ENCODE measurements around the gene RBMS3. TPM values are rescaled to one million over a fixed set of nuclear protein-coding genes. Genes with fewer than 3 reads are reported as not detected.
"Not testable (repeated sequence)": the region's sequence is repeated elsewhere in the genome, so short reads cannot be mapped to it uniquely, and the experiment has no call there.

RBMS3 gene
- total RNA-seq, 4 donors from 2014 or later, result 116 to 171 (median 152) TPM

GRCh38 chr3:29356062-29356461 lies 75.2 kb downstream of the RBMS3 start:
- peaks cover 5 to 27% of the 10 kb centered on the region in 2 donors for H3K4me1 ChIP-seq
- TF ChIP-seq CTCF (IDR thresholded peaks at IDR 0.05) (no peak), POLR2A (IDR thresholded peaks at IDR 0.05) (no peak)
- no peaks in the 10 kb centered on the region for H3K27me3 ChIP-seq
- 92 to 94% methylated on average over 3 of the region's 3 CpGs for WGBS, 2 donors
- no peak overlapping the region for H3K27ac ChIP-seq
- no peak for DNase-seq
- H3K4me3 ChIP-seq (replicated peaks in 1 of 3), result no peak overlapping the region
- intact Hi-C loops (cut with DNase I), result no loop called here
- no peaks in the 10 kb centered on the region for H3K36me3 ChIP-seq
- no peaks in the 10 kb centered on the region for H3K9me3 ChIP-seq

DNA sequence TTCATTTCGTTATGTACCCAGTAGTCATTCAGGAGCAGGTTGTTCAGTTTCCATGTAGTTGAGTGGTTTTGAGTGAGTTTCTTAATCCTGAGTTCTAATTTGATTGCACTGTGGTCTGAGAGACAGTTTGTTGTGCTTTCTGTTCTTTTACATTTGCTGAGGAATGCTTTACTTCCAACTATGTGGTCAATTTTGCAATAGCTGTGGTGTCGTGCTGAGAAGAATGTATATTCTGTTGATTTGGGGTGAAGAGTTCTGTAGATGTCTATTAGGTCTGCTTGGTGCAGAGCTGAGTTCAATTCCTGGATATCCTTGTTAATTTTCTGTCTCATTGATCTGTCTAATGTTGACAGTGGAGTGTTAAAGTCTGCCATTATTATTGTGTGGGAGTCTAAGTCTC lies 79.4 kb downstream of the RBMS3 start:
- H3K27ac ChIP-seq; DNase-seq; H3K36me3 ChIP-seq; H3K27me3 ChIP-seq; H3K9me3 ChIP-seq; intact Hi-C loops (cut with DNase I); H3K4me3 ChIP-seq (replicated peaks in 1 of 3): not testable (repeated sequence)
- 85 to 93% methylated on average over 2 of the region's 2 CpGs for WGBS, 2 donors
- peaks cover 5 to 14% of the 10 kb centered on the region in 2 donors for H3K4me1 ChIP-seq

DNA sequence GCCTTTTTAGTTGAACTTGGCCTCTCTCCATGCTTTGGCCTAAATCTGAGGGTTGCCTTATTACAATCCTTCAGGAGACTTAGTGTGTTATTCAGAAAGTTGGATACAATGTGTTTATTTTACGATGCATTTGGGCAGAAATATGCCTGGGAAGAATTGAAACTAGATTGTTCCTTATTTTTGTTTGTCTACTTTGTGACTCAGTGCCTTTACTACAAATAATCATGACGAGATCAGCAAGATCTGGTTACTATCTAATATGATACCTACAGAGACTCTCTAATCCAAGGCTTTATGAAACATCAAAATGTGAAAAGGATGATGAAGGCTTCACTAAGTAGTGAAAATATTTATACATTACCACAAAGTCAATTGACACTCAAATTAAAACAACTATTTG lies 82.2 kb downstream of the RBMS3 start:
- Histone ChIP-seq H3K4me1 (no peaks in the 10 kb centered on the region), H3K27ac (no peak overlapping the region), H3K27me3 (no peaks in the 10 kb centered on the region), H3K9me3 (no peaks in the 10 kb centered on the region), H3K36me3 (no peaks in the 10 kb centered on the region), H3K4me3 (replicated peaks in 1 of 3) (no peak overlapping the region)
- intact Hi-C loops (cut with DNase I), result no loop called here
- DNase-seq, result no peak
- 79 to 90% methylated on average over 2 of the region's 2 CpGs for WGBS, 2 donors
- no peak for TF ChIP-seq POLR2A (IDR thresholded peaks at IDR 0.05)
- TF ChIP-seq CTCF (IDR thresholded peaks at IDR 0.05), result no peak

GRCh38 chr3:29370021-29370420 lies 89.2 kb downstream of the RBMS3 start:
- WGBS, 2 donors, result 92 to 95% methylated on average over 4 of the region's 4 CpGs
- DNase-seq, result no peak
- Histone ChIP-seq H3K9me3 (no peaks in the 10 kb centered on the region), H3K4me3 (replicated peaks in 1 of 3) (no peak overlapping the region), H3K27ac (no peak overlapping the region), H3K27me3 (no peaks in the 10 kb centered on the region), H3K36me3 (no peaks in the 10 kb centered on the region), H3K4me1 (peaks cover 0 to 27% of the 10 kb centered on the region in 2 donors)
- intact Hi-C loops (cut with DNase I), result no loop called here
- TF ChIP-seq CTCF (IDR thresholded peaks at IDR 0.05) (no peak), POLR2A (IDR thresholded peaks at IDR 0.05) (no peak)

DNA sequence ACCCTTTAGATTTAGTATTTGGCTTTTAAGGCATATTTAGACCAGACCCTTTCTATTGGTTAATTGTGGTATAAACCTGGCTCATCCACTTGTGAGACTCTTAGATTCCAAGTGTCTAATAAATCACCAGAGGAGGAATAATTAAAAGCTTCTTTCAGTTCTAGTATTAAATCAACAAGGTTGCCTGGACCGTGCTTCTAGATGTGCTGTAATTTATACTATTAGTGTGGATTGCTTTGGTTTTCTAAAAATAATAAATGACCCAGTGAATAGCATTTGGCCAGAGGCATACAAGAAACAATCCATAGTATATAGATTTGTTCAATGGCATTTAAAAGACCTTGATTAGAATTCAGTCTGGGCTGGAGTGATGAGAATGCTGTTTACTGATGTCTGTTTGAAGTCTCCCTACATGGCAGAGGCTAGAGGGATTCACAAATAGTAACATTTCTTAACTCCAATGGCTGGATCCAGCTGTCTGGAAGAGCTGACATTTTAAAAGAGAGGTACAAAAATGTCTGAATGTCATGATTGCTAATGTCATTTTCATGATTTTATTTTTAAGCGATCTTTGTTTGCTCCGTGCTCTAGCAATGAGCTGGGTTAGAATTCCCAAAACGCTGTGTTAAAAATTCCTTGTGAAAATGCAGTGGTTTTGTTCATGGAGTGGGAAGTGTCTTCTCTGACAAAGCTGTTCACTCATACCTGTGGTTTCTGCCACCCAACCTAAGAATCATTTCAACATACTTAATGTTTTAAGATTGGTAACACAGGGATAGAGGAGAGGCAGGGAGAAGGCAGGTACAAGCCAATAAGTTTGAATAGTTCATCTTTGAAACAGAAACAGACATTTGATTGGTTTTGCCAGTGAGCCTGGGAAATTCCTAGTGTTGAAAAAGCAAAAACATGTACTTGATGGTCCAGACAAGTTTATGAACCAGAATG lies 89.9 kb downstream of the RBMS3 start:
- Histone ChIP-seq H3K4me3 (replicated peaks in 1 of 3) (no peak overlapping the region), H3K27ac (no peak overlapping the region), H3K36me3 (no peaks in the 10 kb centered on the region), H3K4me1 (peaks cover 0 to 27% of the 10 kb centered on the region in 2 donors), H3K27me3 (no peaks in the 10 kb centered on the region), H3K9me3 (no peaks in the 10 kb centered on the region)
- 66 to 69% methylated on average over 4 of the region's 4 CpGs for WGBS, 2 donors
- no peak for TF ChIP-seq CTCF (IDR thresholded peaks at IDR 0.05)
- TF ChIP-seq POLR2A (IDR thresholded peaks at IDR 0.05), result no peak
- DNase-seq, result no peak
- intact Hi-C loops (cut with DNase I), result no loop called here

Data from thyroid gland (tissue), 4 donors.